WTC11 (cell line): ENCODE results near the gene IQSEC1. TPM values are rescaled to one million over a fixed set of nuclear protein-coding genes. Genes with fewer than 3 reads are reported as not detected.

Experiments used
- ATAC-seq: fragments of 200-7000 bp; cut with Tn5 transposase; 2 replicates; pipeline ENCODE4 v1.10.0; 2021; ENCODE audit warnings: mild to moderate bottlenecking, moderate library complexity
- CTCF ChIA-PET: fragments of 300-600 bp; sonication (Branson Sonifier 250); formaldehyde crosslinking; loops from one replicate; lab custom pipeline; 2021; ENCODE audit warnings: antibody characterized with exemption; lab: Charles Lee
- POLR2A ChIA-PET: fragments of 350-600 bp; sonication (Branson Sonifier 250); formaldehyde crosslinking; loops from one replicate; lab custom pipeline; 2021; ENCODE audit warnings: antibody characterized with exemption; lab: Charles Lee
- DNase-seq: peaks from one replicate; pipeline ENCODE4 v3.0.0; 2021; ENCODE audit warnings: low spot score
- H3K27ac Mint-ChIP-seq: 2 replicates; pipeline ENCODE4 v1.8.0; 2021; ENCODE audit warnings: mixed read lengths
- H3K27me3 Mint-ChIP-seq: 2 replicates; pipeline ENCODE4 v1.8.0; 2021; ENCODE audit warnings: low read depth, mild to moderate bottlenecking, moderate library complexity, mixed read lengths
- H3K36me3 Mint-ChIP-seq: 2 replicates; pipeline ENCODE4 v1.8.0; 2021; ENCODE audit warnings: mixed read lengths
- H3K4me1 Mint-ChIP-seq: 2 replicates; pipeline ENCODE4 v1.8.0; 2022; ENCODE audit warnings: mixed read lengths
- H3K4me3 Mint-ChIP-seq: 2 replicates; pipeline ENCODE4 v1.8.0; 2021; ENCODE audit warnings: mild to moderate bottlenecking, moderate library complexity, mixed read lengths
- H3K9me3 Mint-ChIP-seq: 2 replicates; pipeline ENCODE4 v1.8.0; 2021; ENCODE audit warnings: mixed read lengths
- AFF4 ChIP-seq: sonication (generic); formaldehyde crosslinking; IDR thresholded peaks from 2 replicates; pipeline ENCODE4 v1.8.1; 2023; ENCODE audit warnings: mild to moderate bottlenecking, missing genetic modification reagents, borderline replicate concordance
- ATF6 ChIP-seq: sonication (generic); formaldehyde crosslinking; IDR thresholded peaks from 2 replicates; pipeline ENCODE4 v1.8.1; 2023; ENCODE audit warnings: mild to moderate bottlenecking, missing genetic modification reagents
- E2F1 ChIP-seq: sonication (generic); formaldehyde crosslinking; IDR thresholded peaks from 2 replicates; pipeline ENCODE4 v1.8.0; 2022; ENCODE audit warnings: mild to moderate bottlenecking, missing genetic modification reagents
- ESRRA ChIP-seq: sonication (generic); formaldehyde crosslinking; IDR thresholded peaks from 2 replicates; pipeline ENCODE4 v1.8.1; 2022; ENCODE audit warnings: mild to moderate bottlenecking, missing genetic modification reagents, borderline replicate concordance
- GABPB1 ChIP-seq: sonication (generic); formaldehyde crosslinking; IDR thresholded peaks from 2 replicates; pipeline ENCODE4 v1.8.1; 2023; ENCODE audit warnings: mild to moderate bottlenecking, missing genetic modification reagents
- HMGXB4 ChIP-seq: sonication (generic); formaldehyde crosslinking; IDR thresholded peaks from 2 replicates; pipeline ENCODE4 v1.8.1; 2023; ENCODE audit warnings: mild to moderate bottlenecking, moderate library complexity, missing genetic modification reagents
- IRF2 ChIP-seq: sonication (generic); formaldehyde crosslinking; IDR thresholded peaks from 2 replicates; pipeline ENCODE4 v1.8.0; 2022; ENCODE audit warnings: low read depth, missing genetic modification reagents, borderline replicate concordance
- KAT7 ChIP-seq: sonication (generic); formaldehyde crosslinking; IDR thresholded peaks from 2 replicates; pipeline ENCODE4 v1.8.1; 2023; ENCODE audit warnings: missing genetic modification reagents, mild to moderate bottlenecking, borderline replicate concordance
- MYBL2 ChIP-seq: sonication (generic); formaldehyde crosslinking; IDR thresholded peaks from 2 replicates; pipeline ENCODE4 v1.8.1; 2023; ENCODE audit warnings: mild to moderate bottlenecking, moderate library complexity, missing genetic modification reagents
- NFATC4 ChIP-seq: fragments of 250-450 bp; sonication (Bioruptor Pico); IDR thresholded peaks from 2 replicates; pipeline ENCODE4 v1.9.0; 2021; ENCODE audit warnings: mild to moderate bottlenecking
- SP1 ChIP-seq: sonication (generic); formaldehyde crosslinking; conservative IDR thresholded peaks from 2 replicates; pipeline ENCODE4 v1.8.1; 2022; ENCODE audit warnings: missing genetic modification reagents
- TP53 ChIP-seq: sonication (generic); formaldehyde crosslinking; IDR thresholded peaks from 2 replicates; pipeline ENCODE4 v1.8.1; 2023; ENCODE audit warnings: mild to moderate bottlenecking, missing genetic modification reagents
- ZMAT4 ChIP-seq: fragments of 250-450 bp; sonication (Bioruptor Pico); IDR thresholded peaks from 2 replicates; pipeline ENCODE4 v1.9.0; 2021; ENCODE audit warnings: mild to moderate bottlenecking
- ZNF263 ChIP-seq: sonication (generic); formaldehyde crosslinking; IDR thresholded peaks from 2 replicates; pipeline ENCODE4 v1.8.1; 2022; ENCODE audit warnings: low read depth, mild to moderate bottlenecking, moderate library complexity, missing genetic modification reagents
- ZNF416 ChIP-seq: fragments of 250-450 bp; sonication (Bioruptor Pico); IDR thresholded peaks from 2 replicates; pipeline ENCODE4 v1.9.0; 2021; ENCODE audit warnings: mild to moderate bottlenecking, inconsistent platforms
- ZNF671 ChIP-seq: fragments of 250-450 bp; sonication (Bioruptor Pico); IDR thresholded peaks from 2 replicates; pipeline ENCODE4 v1.8.0; 2021; ENCODE audit warnings: mild to moderate bottlenecking
- total RNA-seq: library from RNA; stranded (reverse); gene quantifications from 3 replicates; pipeline ENCODE4 v1.2.3, GENCODE V29; 2021
- TF ChIP-seq, protein P1 (sequence below): sonication (generic); formaldehyde crosslinking; IDR thresholded peaks from 2 replicates; pipeline ENCODE4 v1.8.1; 2023; ENCODE audit warnings: mild to moderate bottlenecking, missing genetic modification reagents

IQSEC1 gene
- total RNA-seq, 1 experiment from 2014 or later: 35.0 TPM

- no peak for TF ChIP-seq ATF6
- TF ChIP-seq, all 79 proteins: peak for 0
Measured at GRCh38 chr3:12931273-12931905, 141.8 kb downstream of the IQSEC1 start (continued).

GRCh38 chr3:12929801-12930200 lies 143.4 kb downstream of the IQSEC1 start:
- H3K9me3 Mint-ChIP-seq: no peaks in the 10 kb centered on the region
- H3K4me3 Mint-ChIP-seq: no peak overlapping the region
- ATAC-seq: no peak
- no peak for DNase-seq
- ChIA-PET CTCF (interaction anchor here (1.0 to 1.5 kb wide), 2 partner anchors 9 to 65 kb away, joined by 3 to 6 read pairs; no protein-coding TSS in a partner anchor), POLR2A (no interaction called here)
- no peaks in the 10 kb centered on the region for H3K27me3 Mint-ChIP-seq
- H3K36me3 Mint-ChIP-seq: no peaks in the 10 kb centered on the region; the same call in 1 of the 2 replicates
- TF ChIP-seq MYBL2: no peak
- TF ChIP-seq ZNF263 (CRISPR knock-in tag): no peak
- no peak for TF ChIP-seq E2F1 (CRISPR knock-in tag)
- TF ChIP-seq AFF4 (CRISPR knock-in tag): no peak
- no peak for TF ChIP-seq ZNF416 (CRISPR knock-in tag)
- no peak overlapping the region for H3K27ac Mint-ChIP-seq
- no peaks in the 10 kb centered on the region for H3K4me1 Mint-ChIP-seq

GRCh38 chr3:12926660-12927059 lies 146.6 kb downstream of the IQSEC1 start:
- Mint-ChIP-seq H3K4me1 (no peaks in the 10 kb centered on the region), H3K4me3 (no peak overlapping the region), H3K36me3 (peaks cover 5% of the 10 kb centered on the region), H3K27me3 (no peaks in the 10 kb centered on the region), H3K9me3 (no peaks in the 10 kb centered on the region), H3K27ac (no peak overlapping the region)
- TF ChIP-seq TP53 (CRISPR knock-in tag): no peak
- TF ChIP-seq IRF2 (CRISPR knock-in tag): no peak
- TF ChIP-seq MYBL2: no peak
- TF ChIP-seq GABPB1 (CRISPR knock-in tag): no peak
- no peak for TF ChIP-seq KAT7 (CRISPR knock-in tag)
- no peak for TF ChIP-seq SP1 (CRISPR knock-in tag)
- TF ChIP-seq ZNF671 (CRISPR knock-in tag): no peak
- no peak for TF ChIP-seq ESRRA (CRISPR knock-in tag)
- TF ChIP-seq NFATC4 (CRISPR knock-in tag): no peak
- TF ChIP-seq HMGXB4 (CRISPR knock-in tag): no peak
- TF ChIP-seq ZMAT4 (CRISPR knock-in tag): no peak
- TF ChIP-seq, protein P1, sequence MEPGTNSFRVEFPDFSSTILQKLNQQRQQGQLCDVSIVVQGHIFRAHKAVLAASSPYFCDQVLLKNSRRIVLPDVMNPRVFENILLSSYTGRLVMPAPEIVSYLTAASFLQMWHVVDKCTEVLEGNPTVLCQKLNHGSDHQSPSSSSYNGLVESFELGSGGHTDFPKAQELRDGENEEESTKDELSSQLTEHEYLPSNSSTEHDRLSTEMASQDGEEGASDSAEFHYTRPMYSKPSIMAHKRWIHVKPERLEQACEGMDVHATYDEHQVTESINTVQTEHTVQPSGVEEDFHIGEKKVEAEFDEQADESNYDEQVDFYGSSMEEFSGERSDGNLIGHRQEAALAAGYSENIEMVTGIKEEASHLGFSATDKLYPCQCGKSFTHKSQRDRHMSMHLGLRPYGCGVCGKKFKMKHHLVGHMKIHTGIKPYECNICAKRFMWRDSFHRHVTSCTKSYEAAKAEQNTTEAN (CRISPR knock-in tag): no peak
- CTCF ChIA-PET: interaction anchor here (0.6 kb wide), 1 partner anchor 34 kb away, joined by 3 read pairs; no protein-coding TSS in a partner anchor
- POLR2A ChIA-PET: no interaction called here
- ATAC-seq: no peak
- DNase-seq: no peak
